Limb (tissue), 2 donors: Measurements from ENCODE around the gene SELENOO.

Experiments used
- DNase-seq, 2 donors: peaks; one replicate each; pipeline ENCODE4 v3.0.0-alpha.2; 2016; ENCODE audit errors: extremely low spot score in 2 of 2

SELENOO gene

DNA sequence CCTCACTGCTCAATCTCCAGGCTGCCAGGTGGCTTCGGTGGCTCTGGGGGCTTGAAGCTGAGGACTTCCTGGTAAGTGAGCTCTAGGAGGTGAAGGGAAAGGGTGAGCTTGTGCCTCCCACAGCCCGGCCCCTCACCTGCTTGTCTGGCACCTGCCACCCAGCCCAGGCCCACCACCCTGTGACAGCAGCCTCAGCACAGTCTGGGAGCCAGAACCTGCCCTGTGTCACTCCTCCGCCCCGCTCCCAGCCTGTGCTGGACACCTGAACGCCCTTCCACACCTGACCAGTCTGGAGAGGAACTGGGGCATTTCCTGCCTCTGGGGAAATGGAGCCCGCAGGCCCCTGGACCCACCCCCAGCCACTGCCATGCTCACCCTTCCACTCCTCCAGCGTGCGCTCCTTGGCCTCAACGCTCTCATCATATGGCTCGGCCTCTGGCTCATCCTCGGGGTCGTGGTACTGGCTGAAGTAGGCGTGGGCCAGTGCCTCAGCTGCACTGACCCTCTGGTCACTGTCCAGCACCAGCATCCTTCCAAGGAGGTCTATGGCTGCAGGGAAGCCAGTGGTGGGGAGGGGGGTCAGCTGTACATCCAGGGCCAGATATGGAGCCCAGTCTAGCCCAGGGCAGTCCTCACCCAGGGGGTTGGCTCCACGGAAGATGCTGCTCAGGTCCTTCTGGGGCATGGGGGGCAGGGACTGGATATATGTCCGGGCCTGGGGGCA, 64.3 kb downstream of the SELENOO start:
- DNase-seq, result no peak

DNA sequence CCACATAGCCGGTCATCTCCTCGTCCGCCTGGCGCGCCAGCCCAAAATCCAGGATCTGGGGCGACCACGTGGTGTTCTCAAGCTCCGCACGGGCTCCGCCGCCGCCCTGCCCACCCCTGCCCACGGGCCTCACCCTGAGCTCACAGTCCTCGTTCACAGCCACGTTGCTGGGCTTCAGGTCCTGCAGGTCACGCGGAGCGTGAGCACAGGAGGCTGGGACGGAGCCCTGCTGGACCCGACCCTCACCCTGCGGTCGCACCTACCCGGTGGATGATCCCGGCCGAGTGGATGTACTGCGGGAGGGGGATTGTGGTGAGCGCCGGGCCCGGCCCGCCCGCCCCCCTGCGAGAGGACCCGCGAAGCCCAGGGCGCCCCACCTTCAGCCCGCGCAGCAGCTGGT, 66.2 kb downstream of the SELENOO start:
- DNase-seq, result no peak
